TTC549 (cell line): ENCODE measurements around the gene CACNG7.

ENCODE experiments used
- FAIRE-seq: peaks from 2 replicates; lab custom pipeline; 2012; peaks lifted over from hg19 to GRCh38; lab: Jason Lieb, UNC

The CACNG7 gene

DNA sequence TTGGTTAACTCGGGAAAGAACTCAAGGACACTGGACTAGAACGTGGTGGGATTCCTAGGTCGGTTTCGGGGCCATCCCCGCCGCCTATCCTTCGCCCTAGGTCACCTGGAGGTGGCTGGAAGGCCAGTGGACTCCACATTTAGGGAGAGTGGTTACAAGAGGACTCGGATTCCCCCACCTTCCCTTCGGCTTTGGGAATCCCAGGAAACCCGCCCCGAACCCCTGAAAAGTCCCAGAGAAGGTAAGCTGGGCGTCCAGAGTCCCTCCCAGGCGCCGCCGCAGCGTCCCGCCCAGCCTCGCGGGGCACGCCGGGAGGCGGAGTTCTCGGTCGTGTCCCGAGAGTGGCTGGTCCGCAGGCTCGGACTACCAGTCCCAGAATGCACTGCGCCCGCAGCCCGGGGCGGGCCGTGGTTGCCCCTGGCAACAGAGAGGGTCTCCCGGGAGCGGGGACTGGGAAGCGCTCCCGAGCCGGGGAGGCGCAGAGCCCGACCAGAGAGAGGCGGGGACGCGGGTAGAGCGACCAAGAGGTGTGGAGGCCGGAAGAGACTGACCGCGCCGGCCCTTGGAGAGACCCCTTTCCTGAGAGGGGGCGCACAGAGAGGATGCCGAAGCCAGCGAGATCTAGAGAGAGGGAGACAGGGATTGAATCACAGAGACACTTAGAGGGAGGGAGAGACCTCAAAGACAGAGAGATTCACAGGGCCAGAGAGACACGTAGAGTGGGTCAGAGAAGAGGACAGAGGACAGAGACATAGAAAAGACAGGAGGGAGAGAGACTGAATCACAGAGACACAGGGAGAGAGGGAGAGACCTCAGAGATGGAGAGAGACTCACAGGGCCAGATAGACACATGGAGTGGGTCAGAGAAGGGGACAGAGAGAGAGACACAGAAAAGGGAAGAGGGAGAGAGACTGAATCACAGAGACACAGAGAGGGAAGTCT is 29.7 kb upstream of the CACNG7 start:
- peak; percentile 90 for FAIRE-seq

DNA sequence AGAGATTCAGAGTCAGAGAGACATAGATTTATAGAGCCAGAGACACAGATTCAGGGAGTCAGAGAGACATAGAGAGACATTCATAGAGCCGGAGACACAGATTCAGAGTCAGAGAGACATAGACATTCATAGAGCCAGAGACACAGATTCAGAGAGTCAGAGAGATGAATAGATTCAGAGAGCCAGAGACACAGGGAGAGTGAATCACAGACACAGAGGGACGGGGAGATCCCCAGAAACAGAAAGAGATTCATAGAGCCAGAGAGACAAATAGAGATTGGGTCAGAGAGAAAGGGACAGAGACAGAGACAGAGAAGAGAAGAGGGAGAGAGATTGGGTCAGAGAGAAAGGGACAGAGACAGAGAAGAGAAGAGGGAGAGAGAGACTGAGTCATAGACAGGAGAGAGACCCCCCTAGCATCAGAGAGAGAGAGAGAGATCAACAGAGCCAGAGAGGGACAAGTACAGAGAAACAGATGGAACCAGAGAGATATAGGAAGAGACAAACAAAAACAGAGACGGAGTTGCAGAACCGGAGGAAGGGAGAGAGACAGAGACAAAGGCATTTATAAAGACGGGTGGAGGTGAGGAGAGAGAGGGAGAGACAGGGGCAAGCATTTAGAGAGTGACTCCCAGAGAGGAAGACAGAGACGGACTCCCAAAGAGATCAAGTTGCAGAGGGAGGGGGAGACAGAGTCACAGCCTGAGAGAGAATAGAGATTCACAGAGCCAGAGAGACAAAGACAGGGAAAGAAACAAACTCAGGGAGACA is 28.2 kb upstream of the CACNG7 start:
- no peak for FAIRE-seq

DNA sequence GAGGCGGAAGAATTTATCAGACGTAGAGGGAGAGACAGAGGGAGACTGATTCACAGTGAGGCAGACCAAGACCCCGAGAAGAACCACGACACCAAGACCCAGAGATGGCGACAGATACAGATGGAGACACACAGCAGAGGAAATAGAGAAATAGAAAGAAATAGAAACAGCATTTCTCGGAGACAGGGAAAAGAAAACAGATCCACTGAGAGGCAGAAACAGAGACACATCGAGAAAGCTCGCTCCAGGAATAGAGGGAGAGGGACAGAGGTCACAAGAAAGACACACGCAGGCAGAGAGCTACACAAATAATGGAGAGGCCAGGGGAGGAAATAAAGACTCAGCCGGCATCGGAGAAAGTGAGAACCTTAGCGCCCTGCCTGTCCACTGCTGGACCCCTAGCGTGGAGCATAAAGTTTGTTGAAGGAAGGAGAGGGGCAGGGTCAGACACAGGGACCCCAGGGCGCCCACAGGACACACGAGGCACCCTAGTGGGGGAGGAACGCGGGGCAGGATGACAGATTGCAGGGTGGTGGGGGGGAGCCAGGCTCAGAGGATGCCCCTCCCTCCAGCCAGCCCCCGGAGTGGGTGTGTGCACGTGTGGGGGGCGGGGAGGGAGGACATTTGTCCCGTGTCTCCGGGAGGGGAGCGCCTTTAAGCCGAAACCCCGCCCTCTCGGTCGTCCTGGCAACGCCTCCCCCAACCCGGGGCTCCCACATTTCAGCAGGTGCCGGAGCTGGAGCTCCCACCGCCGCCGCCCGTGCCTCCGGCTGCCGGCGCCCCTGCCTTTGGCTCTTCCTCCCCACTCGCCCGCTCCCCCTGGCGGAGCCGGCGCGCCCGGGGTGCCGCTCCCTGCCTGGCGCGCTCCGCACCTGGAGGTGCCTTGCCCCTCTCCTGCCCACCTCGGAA is 27.3 kb upstream of the CACNG7 start, which contains the start of gene PRKCG:
Gene PRKCG (plus strand): TSS at position 716 of the 909 bp plus-strand sequence. CDS start 298 bp downstream, outside the sequence.
- no peak for FAIRE-seq

DNA sequence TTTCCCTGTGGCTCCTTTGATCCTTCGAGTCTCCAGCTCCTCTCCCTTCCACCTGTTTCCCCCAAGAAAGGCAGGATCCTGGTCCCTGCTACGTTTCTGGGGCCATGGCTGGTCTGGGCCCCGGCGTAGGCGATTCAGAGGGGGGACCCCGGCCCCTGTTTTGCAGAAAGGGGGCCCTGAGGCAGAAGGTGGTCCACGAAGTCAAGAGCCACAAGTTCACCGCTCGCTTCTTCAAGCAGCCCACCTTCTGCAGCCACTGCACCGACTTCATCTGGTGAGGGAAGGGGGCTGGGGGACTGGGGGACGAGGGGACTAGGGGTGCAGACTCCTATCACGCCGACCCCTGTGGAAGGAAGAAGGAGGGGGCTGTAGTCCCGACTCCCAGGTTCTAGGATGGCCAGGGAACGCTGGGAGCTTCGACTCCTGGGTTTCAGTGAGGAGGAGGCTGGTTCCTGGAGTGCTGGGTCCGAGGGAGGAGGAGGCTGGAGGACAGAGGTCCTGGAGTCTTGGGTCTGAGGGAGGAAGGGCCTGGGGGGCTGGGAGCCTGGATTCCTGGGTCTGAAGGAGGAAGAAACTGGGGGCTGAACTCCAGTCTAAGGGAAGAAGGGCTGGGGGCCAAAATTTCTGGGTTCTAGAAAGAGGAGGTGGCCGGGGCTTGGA is 26.6 kb upstream of the CACNG7 start:
- no peak for FAIRE-seq

DNA sequence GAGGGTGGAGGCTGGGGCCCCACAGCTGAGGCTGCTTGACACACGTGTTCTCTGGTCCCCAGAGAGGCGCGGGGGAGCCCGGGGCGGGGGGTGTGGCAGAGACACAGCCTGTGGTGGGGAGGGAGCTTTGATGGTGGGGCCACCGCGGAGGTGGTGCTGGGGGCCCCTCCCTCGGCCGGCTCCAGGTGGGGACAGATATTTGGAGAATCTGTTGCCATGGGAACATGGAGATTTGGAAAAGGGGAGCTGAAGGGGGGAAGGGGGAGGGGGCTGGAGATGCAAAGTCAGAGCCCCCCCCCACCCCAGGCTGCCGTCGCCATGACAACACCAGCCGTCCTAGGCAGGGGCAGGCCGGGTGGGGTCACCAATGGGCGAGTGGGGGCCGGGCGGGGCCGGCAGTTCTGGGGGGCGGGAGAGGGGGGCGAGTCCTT is 25.8 kb upstream of the CACNG7 start:
- FAIRE-seq: no peak

DNA sequence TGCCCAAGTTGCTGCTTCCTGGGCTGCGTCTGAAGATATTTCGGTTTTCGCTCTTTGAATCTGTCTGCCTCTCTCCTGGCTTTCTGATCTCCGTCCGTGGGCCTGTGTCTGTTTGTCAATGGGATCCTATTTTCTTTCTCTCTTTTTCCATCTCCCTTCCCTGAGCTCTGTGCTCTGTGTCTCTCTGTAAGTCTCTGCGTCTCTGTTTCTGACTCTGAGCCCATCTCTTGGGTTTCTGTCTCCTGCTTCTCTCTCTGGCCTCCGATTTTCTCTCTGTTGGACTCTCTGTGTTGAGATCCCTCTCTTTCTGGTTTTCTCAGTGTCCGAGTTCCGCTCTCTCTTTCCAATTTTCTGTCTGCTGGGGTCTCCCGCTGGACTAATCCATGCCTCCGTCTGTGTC is 25.3 kb upstream of the CACNG7 start:
- no peak for FAIRE-seq

DNA sequence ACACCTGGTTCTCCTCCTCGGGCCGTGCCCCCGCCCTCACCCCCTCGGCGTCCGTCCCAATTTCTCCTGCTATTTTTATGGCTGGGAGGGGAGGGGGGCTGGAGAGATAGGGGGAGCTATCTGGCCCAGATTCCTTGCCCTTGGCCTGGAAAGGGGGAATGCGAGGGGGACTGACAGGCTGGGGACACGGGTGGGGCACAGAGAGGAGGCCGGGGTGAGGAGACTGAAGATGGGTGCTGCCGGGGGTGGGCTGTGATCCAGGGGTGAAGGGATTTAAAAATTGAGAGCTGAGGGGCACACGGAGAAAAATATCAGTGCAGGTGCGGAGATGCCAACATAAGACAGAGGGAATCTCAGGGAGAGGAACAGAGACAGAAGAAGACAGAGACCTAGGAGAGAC is 24.8 kb upstream of the CACNG7 start:
- no peak for FAIRE-seq

- no peak for FAIRE-seq
Measured at GRCh38 chr19:53885036-53885435, 24.0 kb upstream of the CACNG7 start.

DNA sequence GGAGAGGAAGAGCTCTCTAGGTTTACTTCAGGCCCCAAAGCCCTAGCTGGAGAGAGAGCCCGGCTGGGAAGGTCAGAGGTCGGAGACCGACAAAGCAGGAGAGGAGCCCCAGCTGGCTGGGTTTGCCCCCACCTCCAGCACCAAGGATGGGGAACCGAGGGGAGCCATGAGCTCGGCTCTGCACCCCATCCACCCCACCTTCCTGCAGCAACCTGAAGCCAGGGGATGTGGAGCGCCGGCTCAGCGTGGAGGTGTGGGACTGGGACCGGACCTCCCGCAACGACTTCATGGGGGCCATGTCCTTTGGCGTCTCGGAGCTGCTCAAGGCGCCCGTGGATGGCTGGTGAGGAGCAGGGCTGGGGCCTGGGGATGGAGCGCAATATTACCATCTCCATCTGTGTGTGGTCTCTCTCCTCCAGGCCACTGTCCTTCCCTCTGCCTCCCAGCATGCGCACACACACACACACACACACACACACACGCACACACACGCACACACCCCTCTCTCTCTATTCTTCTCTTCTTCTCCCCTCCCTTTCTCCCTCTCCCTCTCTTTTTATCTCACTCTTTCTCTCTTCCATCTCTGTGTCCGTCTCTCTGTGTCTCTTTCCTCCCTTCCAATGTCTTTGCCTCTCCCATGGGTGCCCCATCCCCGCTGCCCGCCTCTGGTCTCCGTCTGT is 16.6 kb upstream of the CACNG7 start:
- no peak for FAIRE-seq

- FAIRE-seq: no peak
Measured at GRCh38 chr19:53892981-53893325, 16.1 kb upstream of the CACNG7 start.

- FAIRE-seq: no peak
Measured at GRCh38 chr19:53894707-53895106, 14.4 kb upstream of the CACNG7 start.

DNA sequence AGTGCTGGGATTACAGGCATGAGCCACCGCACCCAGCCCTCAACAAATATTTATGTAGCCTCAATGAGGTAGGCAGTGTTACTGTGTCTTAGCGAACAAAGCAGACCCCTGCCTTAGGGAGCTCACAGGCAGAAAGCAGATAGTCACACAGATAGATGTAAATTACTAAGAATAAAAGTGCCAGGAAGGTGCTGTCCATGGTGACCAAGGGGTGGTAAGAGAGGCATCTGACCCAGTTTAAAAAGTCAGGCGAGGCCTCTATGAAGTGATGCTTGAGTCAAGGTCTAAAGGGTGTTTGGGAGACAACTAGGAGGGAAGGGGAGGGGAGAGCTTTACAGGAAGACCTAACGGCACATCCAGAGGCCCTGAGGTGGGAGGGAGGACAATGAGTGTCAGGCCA is 12.4 kb upstream of the CACNG7 start:
- FAIRE-seq: no peak

- no peak for FAIRE-seq
Measured at GRCh38 chr19:53897459-53897858, 11.6 kb upstream of the CACNG7 start.

DNA sequence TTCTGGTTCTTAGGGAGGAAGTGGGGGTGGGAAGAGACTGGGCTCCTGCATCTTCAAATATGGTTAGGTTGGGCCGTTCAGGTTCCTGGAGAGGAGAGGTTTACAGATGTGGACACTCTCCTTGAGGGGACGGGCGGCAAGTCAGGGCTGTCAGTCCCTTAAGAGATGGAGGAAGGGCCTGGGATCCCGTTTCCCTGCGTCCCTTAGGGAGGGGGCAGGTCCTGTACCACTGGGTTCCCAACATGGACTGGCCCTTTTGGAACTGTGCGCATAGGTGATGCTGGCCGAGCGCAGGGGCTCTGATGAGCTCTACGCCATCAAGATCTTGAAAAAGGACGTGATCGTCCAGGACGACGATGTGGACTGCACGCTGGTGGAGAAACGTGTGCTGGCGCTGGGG is 10.9 kb upstream of the CACNG7 start:
- FAIRE-seq: no peak

GRCh38 chr19:53898636-53899341 is 10.3 kb upstream of the CACNG7 start:
- no peak for FAIRE-seq

DNA sequence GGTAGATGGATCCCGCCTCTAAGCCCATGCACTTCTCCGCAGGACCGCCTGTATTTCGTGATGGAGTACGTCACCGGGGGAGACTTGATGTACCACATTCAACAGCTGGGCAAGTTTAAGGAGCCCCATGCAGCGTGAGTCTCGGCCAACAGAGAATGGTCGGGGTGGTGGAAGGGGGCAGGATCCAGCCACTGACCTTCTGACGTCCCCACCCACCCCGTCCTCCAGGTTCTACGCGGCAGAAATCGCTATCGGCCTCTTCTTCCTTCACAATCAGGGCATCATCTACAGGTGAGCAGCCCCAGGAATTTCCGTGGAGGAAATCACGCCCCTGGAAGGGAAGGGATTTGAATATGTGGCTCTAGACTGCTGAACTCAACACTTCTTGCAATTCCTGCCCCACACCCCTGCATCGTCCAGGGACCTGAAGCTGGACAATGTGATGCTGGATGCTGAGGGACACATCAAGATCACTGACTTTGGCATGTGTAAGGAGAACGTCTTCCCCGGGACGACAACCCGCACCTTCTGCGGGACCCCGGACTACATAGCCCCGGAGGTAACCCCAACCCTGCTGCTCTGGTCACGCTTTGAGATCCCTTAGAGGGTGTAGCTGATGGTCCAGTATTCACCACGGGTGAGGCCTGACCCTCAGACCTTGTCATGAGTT is 8.8 kb upstream of the CACNG7 start:
- FAIRE-seq: no peak

DNA sequence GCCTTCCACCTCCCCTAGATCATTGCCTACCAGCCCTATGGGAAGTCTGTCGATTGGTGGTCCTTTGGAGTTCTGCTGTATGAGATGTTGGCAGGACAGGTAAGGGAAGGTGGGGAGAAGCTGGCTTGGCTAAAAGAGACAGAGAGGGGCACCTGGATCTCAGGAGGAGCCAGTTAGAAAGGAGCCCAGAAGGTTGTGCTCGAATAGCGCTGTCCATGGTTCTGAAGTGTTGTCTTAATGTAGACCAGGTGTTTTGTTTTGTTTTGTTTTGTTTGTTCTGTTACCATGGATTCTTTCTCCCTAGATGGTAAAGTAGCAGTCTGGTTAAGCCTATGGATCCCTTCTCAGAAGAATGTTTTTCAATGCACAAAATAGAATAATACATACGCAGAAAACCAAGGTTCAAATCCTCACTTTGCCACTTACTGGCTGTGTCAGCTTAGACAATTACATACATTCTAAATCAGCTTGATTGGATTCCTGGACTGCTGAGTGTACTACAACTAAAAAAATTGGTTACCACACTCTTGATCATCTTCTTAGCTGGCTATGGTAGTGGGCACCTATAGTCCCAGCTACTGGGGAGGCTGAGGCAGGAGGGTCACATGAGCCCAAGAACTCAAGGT is 5.9 kb upstream of the CACNG7 start:
- no peak for FAIRE-seq

GRCh38 chr19:53904909-53905308 is 4.2 kb upstream of the CACNG7 start:
- no peak for FAIRE-seq

DNA sequence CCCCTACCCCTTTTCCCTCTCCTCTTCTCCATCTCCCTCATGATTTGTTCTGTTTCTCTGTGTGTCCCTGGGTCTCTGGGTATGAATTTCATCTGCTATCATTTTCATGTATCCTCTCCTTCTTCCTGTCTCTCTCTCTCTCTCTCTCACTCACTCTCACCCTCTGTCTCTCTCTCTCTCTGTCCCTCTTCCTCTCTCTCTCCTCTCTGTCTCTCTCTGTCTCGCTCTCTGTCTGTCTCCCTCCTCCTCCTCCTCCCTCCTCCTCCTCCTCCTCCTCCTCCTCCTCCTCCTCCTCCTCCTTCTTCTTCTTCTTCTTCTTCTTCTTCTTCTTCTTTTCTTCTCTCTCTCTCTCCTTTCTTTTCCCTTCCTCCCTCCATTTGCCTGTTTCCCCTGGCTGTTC is 3.3 kb upstream of the CACNG7 start:
- no peak for FAIRE-seq
